ENCODE results near the gene ANKRD11.

DNA sequence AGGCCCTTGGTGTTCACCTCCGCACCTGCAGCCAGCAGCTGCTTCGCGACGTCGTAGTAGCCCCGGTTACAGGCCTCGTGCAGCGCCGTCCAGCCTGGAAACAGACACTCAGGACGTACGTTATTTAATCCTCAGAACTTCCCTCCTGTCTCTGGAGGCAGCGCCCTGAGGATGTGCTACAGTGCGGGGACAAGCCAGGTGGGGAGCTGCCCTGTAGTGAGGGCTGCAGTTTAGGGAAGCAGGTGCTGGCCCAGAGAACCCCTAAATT is 201.8 kb downstream of the ANKRD11 start:
- TF ChIP-seq POLR2AphosphoS5 (IDR thresholded peaks at IDR 0.05), result no peak
- TF ChIP-seq CTCF (IDR thresholded peaks at IDR 0.05), result no peak
- TF ChIP-seq POLR2A (IDR thresholded peaks at IDR 0.05), result no peak
- no peak for TF ChIP-seq EP300 (IDR thresholded peaks at IDR 0.05)
